ENCODE measurements around the gene TENM4.

DNA sequence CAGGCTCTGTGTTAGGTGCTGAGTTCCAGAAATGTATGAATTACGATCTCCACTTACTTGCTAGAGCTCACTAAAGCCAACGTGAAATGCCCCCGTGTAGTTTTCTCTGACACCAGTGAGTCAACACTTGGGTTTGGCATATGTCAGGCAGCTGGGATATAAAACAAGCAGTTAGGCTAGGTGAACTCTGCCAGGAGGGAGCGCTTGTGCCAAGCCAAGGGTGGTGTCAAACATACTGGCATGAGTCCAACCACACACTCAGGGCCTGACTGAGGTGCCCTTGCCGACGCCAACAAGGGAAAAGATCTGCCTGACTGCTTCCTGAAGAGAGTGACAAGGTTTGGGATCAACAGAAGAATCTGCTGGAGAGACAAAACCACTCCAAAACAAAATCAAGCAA, 698.4 kb downstream of the TENM4 start:
- no peak for TF ChIP-seq ZFP30 (CRISPR knock-in tag; IDR thresholded peaks at IDR 0.05)
- no peak for TF ChIP-seq SNAI2 (CRISPR knock-in tag; IDR thresholded peaks at IDR 0.05)
- TF ChIP-seq ZNF8 (CRISPR knock-in tag; IDR thresholded peaks at IDR 0.05), result no peak
- TF ChIP-seq CSDC2 (CRISPR knock-in tag; IDR thresholded peaks at IDR 0.05), result no peak
- no peak for TF ChIP-seq BACH2 (CRISPR knock-in tag; IDR thresholded peaks at IDR 0.05; ENCODE audit: borderline replicate concordance)
- no peak for TF ChIP-seq PPARA (CRISPR knock-in tag; IDR thresholded peaks at IDR 0.05; ENCODE audit: borderline replicate concordance)
- TF ChIP-seq RARB (CRISPR knock-in tag; IDR thresholded peaks at IDR 0.05), result no peak
- no peak for TF ChIP-seq ZNF70 (CRISPR knock-in tag; IDR thresholded peaks at IDR 0.05)
- TF ChIP-seq, protein P1, sequence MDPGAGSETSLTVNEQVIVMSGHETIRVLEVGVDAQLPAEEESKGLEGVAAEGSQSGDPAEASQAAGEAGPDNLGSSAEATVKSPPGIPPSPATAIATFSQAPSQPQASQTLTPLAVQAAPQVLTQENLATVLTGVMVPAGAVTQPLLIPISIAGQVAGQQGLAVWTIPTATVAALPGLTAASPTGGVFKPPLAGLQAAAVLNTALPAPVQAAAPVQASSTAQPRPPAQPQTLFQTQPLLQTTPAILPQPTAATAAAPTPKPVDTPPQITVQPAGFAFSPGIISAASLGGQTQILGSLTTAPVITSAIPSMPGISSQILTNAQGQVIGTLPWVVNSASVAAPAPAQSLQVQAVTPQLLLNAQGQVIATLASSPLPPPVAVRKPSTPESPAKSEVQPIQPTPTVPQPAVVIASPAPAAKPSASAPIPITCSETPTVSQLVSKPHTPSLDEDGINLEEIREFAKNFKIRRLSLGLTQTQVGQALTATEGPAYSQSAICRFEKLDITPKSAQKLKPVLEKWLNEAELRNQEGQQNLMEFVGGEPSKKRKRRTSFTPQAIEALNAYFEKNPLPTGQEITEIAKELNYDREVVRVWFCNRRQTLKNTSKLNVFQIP (CRISPR knock-in tag; IDR thresholded peaks at IDR 0.05; ENCODE audit: borderline replicate concordance, low read depth), result no peak
